Breast epithelium (tissue), 4 donors: ENCODE measurements around the gene EML5. TPM values are rescaled to one million over a fixed set of nuclear protein-coding genes. Genes with fewer than 3 reads are reported as not detected.

ENCODE experiments used
- DNase-seq, 2 donors: peaks; one replicate each; pipeline ENCODE4 v3.0.0-alpha.2; 2019; ENCODE audit warnings: low spot score in 2 of 2
- H3K27ac ChIP-seq, 2 donors: fragments of 200-600 bp; sonication (generic) in 1 of 2; one replicate each; pipeline ENCODE4 v1.5.1; 2016 to 2019; ENCODE audit warnings: mild to moderate bottlenecking in 1 of 2
- H3K27me3 ChIP-seq, 2 donors: fragments of 200-600 bp; sonication (generic) in 1 of 2; one replicate each; pipeline versions ENCODE4 v1.5.1 to v1.6.0; 2017 to 2019; ENCODE audit warnings: control low read depth in 1 of 2, mild to moderate bottlenecking in 1 of 2
- H3K36me3 ChIP-seq: fragments of 200-600 bp; one replicate; pipeline ENCODE4 v1.5.1; 2019
- H3K4me1 ChIP-seq, 2 donors: fragments of 200-600 bp; sonication (generic); one replicate each; pipeline ENCODE4 v1.5.1; 2016 to 2019; ENCODE audit warnings: control low read depth in 1 of 2
- H3K4me3 ChIP-seq, 3 donors: fragments of 200-600 bp; sonication (generic); 1 replicate in 2 of 3; 2 replicates in 1 of 3; pipeline ENCODE4 v1.5.1; 2016 to 2019; ENCODE audit warnings: mild to moderate bottlenecking in 3 of 3, moderate library complexity in 2 of 3
- H3K9me3 ChIP-seq, 2 donors: fragments of 200-600 bp; sonication (generic) in 1 of 2; one replicate each; pipeline ENCODE4 v1.5.1; 2016 to 2019; ENCODE audit warnings: control low read depth in 1 of 2
- CTCF ChIP-seq, 3 donors: fragments of 450-650 bp; IDR thresholded peaks; one replicate each; pipeline ENCODE4 v1.5.1; 2016 to 2017; ENCODE audit warnings: antibody characterized with exemption in 3 of 3, mild to moderate bottlenecking in 3 of 3, moderate library complexity in 3 of 3
- POLR2A ChIP-seq: fragments of 450-650 bp; IDR thresholded peaks from one replicate; pipeline ENCODE4 v1.6.1; 2016; ENCODE audit warnings: antibody characterized with exemption, mild to moderate bottlenecking, moderate library complexity
- POLR2AphosphoS5 ChIP-seq, 3 donors: sonication (generic); formaldehyde crosslinking; IDR thresholded peaks; one replicate each; pipeline ENCODE4 v1.6.1; 2017; ENCODE audit warnings: antibody characterized with exemption in 3 of 3
- intact Hi-C: fragments of 100-400 bp; cut with DNase I; formaldehyde crosslinking; loops from one replicate; pipeline ENCODE4 v1.15.1; 2023; ENCODE audit warnings: low total_unique reads
- total RNA-seq, 3 donors: library from RNA; depleted of rRNA; stranded (reverse); fragments of >200 nt; gene quantifications; one replicate each; pipeline ENCODE4 v1.1.0, GENCODE V29; 2016

EML5 gene
- total RNA-seq, 3 donors from 2014 or later, result 0.96 to 5.6 (median 4.3) TPM

- Histone ChIP-seq H3K4me1 (no peaks in the 10 kb centered on the region), H3K9me3 (no peaks in the 10 kb centered on the region), H3K4me3 (no peak overlapping the region), H3K27ac (no peak overlapping the region), H3K27me3 (no peaks in the 10 kb centered on the region), H3K36me3 (no peaks in the 10 kb centered on the region)
- intact Hi-C loops, result no loop called here
- TF ChIP-seq POLR2A (no peak), CTCF (IDR thresholded peaks at IDR 0.05) (no peak), POLR2AphosphoS5 (IDR thresholded peaks at IDR 0.05) (no peak)
- no peak for DNase-seq
Observed at GRCh38 chr14:88706425-88706824, 86.3 kb downstream of the EML5 start.

GRCh38 chr14:88698651-88699050, 94.1 kb downstream of the EML5 start:
- no peaks in the 10 kb centered on the region for H3K9me3 ChIP-seq
- no peaks in the 10 kb centered on the region for H3K36me3 ChIP-seq
- no peaks in the 10 kb centered on the region for H3K27me3 ChIP-seq
- TF ChIP-seq POLR2A (no peak), CTCF (IDR thresholded peaks at IDR 0.05) (no peak), POLR2AphosphoS5 (IDR thresholded peaks at IDR 0.05) (no peak)
- DNase-seq, result no peak
- intact Hi-C loops, result no loop called here
- H3K4me1 ChIP-seq, result no peaks in the 10 kb centered on the region
- H3K4me3 ChIP-seq, result no peak overlapping the region
- no peak overlapping the region for H3K27ac ChIP-seq

- H3K27ac ChIP-seq, result no peak overlapping the region
- TF ChIP-seq POLR2A (no peak), POLR2AphosphoS5 (IDR thresholded peaks at IDR 0.05) (no peak), CTCF (IDR thresholded peaks at IDR 0.05) (no peak)
- no peak for DNase-seq
- intact Hi-C loops, result no loop called here
- H3K4me1 ChIP-seq, result no peaks in the 10 kb centered on the region
- H3K36me3 ChIP-seq, result no peaks in the 10 kb centered on the region
- H3K9me3 ChIP-seq, result no peaks in the 10 kb centered on the region
- no peak overlapping the region for H3K4me3 ChIP-seq
- H3K27me3 ChIP-seq, result no peaks in the 10 kb centered on the region
Observed at GRCh38 chr14:88695870-88696269, 96.9 kb downstream of the EML5 start.

GRCh38 chr14:88688386-88688785, 104.4 kb downstream of the EML5 start:
- no peaks in the 10 kb centered on the region for H3K9me3 ChIP-seq
- H3K36me3 ChIP-seq, result no peaks in the 10 kb centered on the region
- no peak overlapping the region for H3K27ac ChIP-seq
- TF ChIP-seq POLR2A, result no peak
- TF ChIP-seq POLR2AphosphoS5 (IDR thresholded peaks at IDR 0.05), result no peak
- TF ChIP-seq CTCF (IDR thresholded peaks at IDR 0.05), result no peak
- no peak overlapping the region for H3K4me3 ChIP-seq
- no peak for DNase-seq
- H3K27me3 ChIP-seq, result no peaks in the 10 kb centered on the region
- H3K4me1 ChIP-seq, result no peaks in the 10 kb centered on the region
- intact Hi-C loops, result no loop called here

- H3K9me3 ChIP-seq, result no peaks in the 10 kb centered on the region
Observed at GRCh38 chr14:88683119-88683518, 109.6 kb downstream of the EML5 start.

More at GRCh38 chr14:88683119-88683518, 109.6 kb downstream of the EML5 start:
- Histone ChIP-seq H3K36me3 (no peaks in the 10 kb centered on the region), H3K27ac (no peak overlapping the region), H3K27me3 (no peaks in the 10 kb centered on the region), H3K4me1 (no peaks in the 10 kb centered on the region), H3K4me3 (no peak overlapping the region)
- DNase-seq, result no peak
- TF ChIP-seq POLR2A (no peak), POLR2AphosphoS5 (IDR thresholded peaks at IDR 0.05) (no peak), CTCF (IDR thresholded peaks at IDR 0.05) (no peak)
- intact Hi-C loops, result no loop called here
